Kidney (tissue), 14 donors: ENCODE measurements around the gene EN2. TPM values are rescaled to one million over a fixed set of nuclear protein-coding genes. Genes with fewer than 3 reads are reported as not detected.

Experiments
- DNase-seq, 5 donors: peaks; one replicate each; pipeline ENCODE4 v3.0.0-alpha.2; 2013 to 2020
- FAIRE-seq: peaks from 2 replicates; lab custom pipeline; 2012; peaks lifted over from hg19 to GRCh38; lab: Jason Lieb, UNC
- H3K27ac ChIP-seq, 2 donors: one replicate each; pipeline ENCODE4 v1.7.0; 2013; ENCODE audit warnings: low read depth in 2 of 2, low read length in 2 of 2, inconsistent platforms in 1 of 2
- H3K27me3 ChIP-seq: one replicate; pipeline ENCODE4 v1.7.1; 2013; ENCODE audit warnings: low read length, inconsistent platforms; ENCODE audit not compliant: control insufficient read depth, insufficient read depth
- H3K36me3 ChIP-seq, 3 donors: one replicate each; pipeline versions ENCODE4 v1.7.0 to v1.7.1; 2013; ENCODE audit warnings: low read length in 3 of 3, control low read depth in 1 of 3, inconsistent platforms in 1 of 3; ENCODE audit not compliant: insufficient read depth in 3 of 3, control insufficient read depth in 2 of 3
- H3K4me1 ChIP-seq, 3 donors: one replicate each; pipeline versions ENCODE4 v1.7.0 to v1.7.1; 2013; ENCODE audit warnings: low read length in 3 of 3, inconsistent platforms in 1 of 3, low read depth in 1 of 3; ENCODE audit not compliant: control insufficient read depth in 2 of 3, insufficient read depth in 2 of 3
- H3K4me3 ChIP-seq, 3 donors: one replicate each; pipeline versions ENCODE4 v1.7.0 to v1.8.1; 2013; ENCODE audit warnings: low read length in 3 of 3, control low read depth in 1 of 3, inconsistent platforms in 1 of 3
- H3K9ac ChIP-seq, 3 donors: one replicate each; pipeline versions ENCODE4 v1.7.0 to v1.7.1; 2013; ENCODE audit warnings: low read length in 3 of 3, control low read depth in 1 of 3, inconsistent platforms in 1 of 3
- H3K9me3 ChIP-seq, 3 donors: one replicate each; pipeline versions ENCODE4 v1.7.0 to v1.7.1; 2013; ENCODE audit warnings: low read length in 3 of 3, control low read depth in 1 of 3, inconsistent platforms in 1 of 3; ENCODE audit not compliant: control insufficient read depth in 2 of 3, insufficient read depth in 1 of 3
- CTCF ChIP-seq: IDR thresholded peaks from 3 replicates; pipeline ENCODE4 v1.5.1; 2012; ENCODE audit warnings: mild to moderate bottlenecking, moderate library complexity, borderline replicate concordance; ENCODE audit not compliant: insufficient read depth; ENCODE audit errors: extremely low read depth
- intact Hi-C: fragments of 100-400 bp; cut with DNase I; formaldehyde crosslinking; loops from one replicate; pipeline ENCODE4 v1.11.1; 2022
- polyA plus RNA-seq: library from polyadenylated mRNA; stranded (reverse); fragments of 350-450 nt; fragmentation: Illumina TruSeq; extraction: RNeasy Lipid Tissue Mini Kit (QIAGEN cat#74804); gene quantifications from one replicate; pipeline ENCODE4 v1.2.3, GENCODE V29; 2014; ENCODE audit warnings: low read depth, low replicate concordance; ENCODE audit not compliant: insufficient read depth
- total RNA-seq: library from RNA; stranded (reverse); fragmentation: NEBNext Ultra II Directional; extraction: Animal tissue kit (Norgen Biotek cat#: 25700); gene quantifications from one replicate; pipeline ENCODE4 v1.2.1, GENCODE V29; 2021
- donor health status: control.
- donor health status: control.
- donor health status: control.
- donor health status: control.
- donor health status: control.
- donor health status: DM: yes; HTN: yes; CAD: no.
- donor health status: Normal renal cell carcinoma (clear cell type).

The EN2 gene
- total and polyA plus RNA-seq, 2 donors from 2014 or later: 0.13 TPM; not detected in 1

- Histone ChIP-seq H3K9me3 (no peaks in the 10 kb centered on the region), H3K27ac (no peak overlapping the region), H3K4me3 (no peak overlapping the region), H3K27me3 (no peaks in the 10 kb centered on the region), H3K4me1 (no peaks in the 10 kb centered on the region), H3K36me3 (no peaks in the 10 kb centered on the region), H3K9ac (no peak overlapping the region)
- intact Hi-C loops: no loop called here
- no peak for TF ChIP-seq CTCF
- DNase-seq (peak in 1 of 5 donors; percentile 41), FAIRE-seq (no peak)
Observed at GRCh38 chr7:155427411-155428038, 30.4 kb upstream of the EN2 start.

- Histone ChIP-seq H3K4me1 (no peaks in the 10 kb centered on the region), H3K9me3 (no peaks in the 10 kb centered on the region), H3K36me3 (no peaks in the 10 kb centered on the region), H3K9ac (no peak overlapping the region), H3K27ac (no peak overlapping the region), H3K27me3 (no peaks in the 10 kb centered on the region), H3K4me3 (no peak overlapping the region)
- TF ChIP-seq CTCF: no peak
- intact Hi-C loops: no loop called here
- DNase-seq (peak in 1 of 5 donors; percentile 28), FAIRE-seq (no peak)
Observed at GRCh38 chr7:155428171-155428834, 29.6 kb upstream of the EN2 start.

- Histone ChIP-seq H3K27ac (no peak overlapping the region), H3K4me3 (no peak overlapping the region), H3K4me1 (no peaks in the 10 kb centered on the region), H3K9me3 (no peaks in the 10 kb centered on the region), H3K36me3 (no peaks in the 10 kb centered on the region), H3K9ac (no peak overlapping the region), H3K27me3 (no peaks in the 10 kb centered on the region)
- TF ChIP-seq CTCF: no peak
- FAIRE-seq (no peak), DNase-seq (peak in 1 of 5 donors; percentile 34)
- intact Hi-C loops: no loop called here
Observed at GRCh38 chr7:155429651-155430050, 28.3 kb upstream of the EN2 start.
